AG10803 (cell line): Measurements from ENCODE around the gene ZNF837.

Experiments
- DNase-seq: peaks from one replicate; pipeline ENCODE4 v3.0.0; 2010; ENCODE audit warnings: low read depth
- H3K4me3 ChIP-seq: 2 replicates; pipeline ENCODE4 v1.5.1; 2011; ENCODE audit warnings: mild to moderate bottlenecking, low read length, control low read depth
- TF ChIP-seq, protein P1 (sequence below): conservative IDR thresholded peaks from 2 replicates; pipeline ENCODE4 v1.5.1; 2011; ENCODE audit warnings: mild to moderate bottlenecking, low read length, control low read depth, inconsistent platforms

Gene ZNF837

DNA sequence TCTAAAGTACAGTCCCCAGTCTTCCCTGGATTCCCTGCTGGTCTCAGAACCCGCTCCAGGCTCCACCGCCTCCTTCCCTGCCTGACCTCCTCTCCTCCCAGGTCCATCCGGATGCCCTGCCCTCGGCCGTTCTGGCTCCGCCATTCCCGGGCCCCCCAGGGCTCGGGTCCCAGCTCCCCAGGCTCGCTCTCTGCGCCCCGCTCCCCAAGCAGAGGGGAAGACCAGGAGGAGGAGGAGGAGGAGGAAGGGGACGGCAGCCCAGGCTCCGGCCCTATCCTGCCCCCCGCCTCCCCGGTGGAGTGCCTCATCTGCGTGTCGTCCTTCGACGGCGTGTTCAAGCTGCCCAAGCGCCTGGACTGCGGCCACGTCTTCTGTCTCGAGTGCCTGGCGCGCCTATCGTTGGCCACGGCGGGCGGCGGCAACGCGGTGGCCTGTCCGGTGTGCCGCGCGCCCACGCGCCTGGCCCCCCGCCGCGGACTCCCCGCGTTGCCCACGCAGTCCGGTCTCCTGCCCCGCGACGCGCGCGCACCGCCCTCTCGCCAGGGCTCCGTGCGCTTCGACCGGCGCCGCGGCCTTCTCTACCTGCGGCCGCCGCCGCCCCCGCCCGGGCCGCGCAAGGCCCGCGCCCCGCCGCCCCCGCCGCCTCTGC, 15.3 kb upstream of the ZNF837 start:
- H3K4me3 ChIP-seq, result no peak overlapping the region
- TF ChIP-seq, protein P1, sequence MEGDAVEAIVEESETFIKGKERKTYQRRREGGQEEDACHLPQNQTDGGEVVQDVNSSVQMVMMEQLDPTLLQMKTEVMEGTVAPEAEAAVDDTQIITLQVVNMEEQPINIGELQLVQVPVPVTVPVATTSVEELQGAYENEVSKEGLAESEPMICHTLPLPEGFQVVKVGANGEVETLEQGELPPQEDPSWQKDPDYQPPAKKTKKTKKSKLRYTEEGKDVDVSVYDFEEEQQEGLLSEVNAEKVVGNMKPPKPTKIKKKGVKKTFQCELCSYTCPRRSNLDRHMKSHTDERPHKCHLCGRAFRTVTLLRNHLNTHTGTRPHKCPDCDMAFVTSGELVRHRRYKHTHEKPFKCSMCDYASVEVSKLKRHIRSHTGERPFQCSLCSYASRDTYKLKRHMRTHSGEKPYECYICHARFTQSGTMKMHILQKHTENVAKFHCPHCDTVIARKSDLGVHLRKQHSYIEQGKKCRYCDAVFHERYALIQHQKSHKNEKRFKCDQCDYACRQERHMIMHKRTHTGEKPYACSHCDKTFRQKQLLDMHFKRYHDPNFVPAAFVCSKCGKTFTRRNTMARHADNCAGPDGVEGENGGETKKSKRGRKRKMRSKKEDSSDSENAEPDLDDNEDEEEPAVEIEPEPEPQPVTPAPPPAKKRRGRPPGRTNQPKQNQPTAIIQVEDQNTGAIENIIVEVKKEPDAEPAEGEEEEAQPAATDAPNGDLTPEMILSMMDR, result no peak
- no peak for DNase-seq

DNA sequence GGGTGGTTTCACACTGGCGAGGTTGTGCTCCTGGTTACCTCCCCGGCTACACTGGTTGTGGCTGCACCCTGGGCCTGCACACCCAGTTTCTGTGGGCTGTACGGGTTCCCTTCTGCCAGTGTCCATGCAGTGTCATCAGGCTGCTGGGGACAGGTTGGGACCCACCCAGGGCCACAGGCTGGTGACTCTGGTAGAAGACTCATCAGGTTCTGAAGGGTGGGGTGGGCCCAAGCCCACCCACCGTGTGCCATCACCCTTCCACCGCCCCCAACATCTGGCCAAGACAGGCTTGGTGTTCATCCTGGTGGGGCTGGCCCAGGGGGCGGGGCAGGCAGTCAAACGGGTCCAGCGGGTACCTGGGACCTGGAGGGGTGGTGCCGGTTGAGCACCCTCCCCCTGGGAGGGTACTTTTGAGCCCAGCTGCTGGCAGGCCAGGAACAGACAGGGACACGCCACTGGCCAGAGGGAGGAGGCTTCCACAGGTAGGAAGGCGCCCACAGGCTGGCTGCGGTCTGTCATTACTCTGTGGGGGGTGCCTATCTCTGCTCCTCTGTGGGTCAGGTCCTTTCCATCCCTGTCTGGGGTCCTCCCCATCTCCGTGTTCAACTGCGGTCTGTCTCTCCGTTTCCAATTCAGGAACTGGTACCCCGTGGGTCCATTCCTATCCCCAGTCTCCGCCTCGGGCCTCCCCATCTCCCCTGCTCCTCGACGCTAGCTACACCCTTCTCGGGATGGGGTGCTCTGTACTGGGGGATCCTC, 14.6 kb upstream of the ZNF837 start, which contains the start of gene RNF225:
Gene RNF225 (plus strand): TSS at position 437 of the 759 bp plus-strand sequence. CDS start 434 bp downstream, outside the sequence.
- H3K4me3 ChIP-seq, result no peak within 1 kb of the TSS
- no peak for DNase-seq
- TF ChIP-seq, protein P1, result no peak

DNA sequence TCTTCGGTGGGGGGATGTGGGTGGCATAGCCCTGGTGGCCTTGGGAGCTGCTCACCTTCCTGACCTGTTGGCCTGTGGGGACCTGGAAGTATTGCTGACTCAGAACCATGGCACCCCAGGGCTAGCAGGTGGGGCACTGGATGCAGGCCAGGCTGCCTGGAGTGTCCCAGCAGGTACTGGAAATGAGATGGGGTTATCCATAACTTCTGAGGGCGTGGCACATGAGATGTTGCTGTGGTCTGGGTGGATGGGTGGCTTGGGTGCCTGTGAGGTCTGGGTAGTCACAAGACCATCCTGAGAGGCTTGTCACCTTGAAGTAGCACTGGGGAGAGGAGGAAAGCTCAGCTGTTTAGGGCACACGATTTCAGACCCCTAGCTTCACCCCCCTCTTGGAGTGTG, 14.0 kb upstream of the ZNF837 start:
- H3K4me3 ChIP-seq, result no peak overlapping the region
- TF ChIP-seq, protein P1, result no peak
- no peak for DNase-seq

DNA sequence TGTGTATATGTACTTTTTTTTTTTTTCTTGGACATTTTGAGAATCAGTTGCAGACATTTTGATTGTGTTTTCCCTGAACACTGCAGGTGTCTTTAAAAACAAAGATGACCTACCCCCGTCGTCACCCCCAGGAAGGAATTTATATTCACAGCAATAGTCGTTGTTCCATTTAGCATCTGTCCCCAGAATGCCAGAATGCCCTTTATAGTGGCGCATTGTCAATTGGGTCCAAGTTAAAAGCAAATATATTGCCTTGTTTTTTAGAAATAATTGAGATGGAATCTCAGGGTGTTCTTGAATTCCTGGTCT, 12.8 kb upstream of the ZNF837 start:
- H3K4me3 ChIP-seq, result no peak overlapping the region
- TF ChIP-seq, protein P1, result no peak
- DNase-seq, result no peak

DNA sequence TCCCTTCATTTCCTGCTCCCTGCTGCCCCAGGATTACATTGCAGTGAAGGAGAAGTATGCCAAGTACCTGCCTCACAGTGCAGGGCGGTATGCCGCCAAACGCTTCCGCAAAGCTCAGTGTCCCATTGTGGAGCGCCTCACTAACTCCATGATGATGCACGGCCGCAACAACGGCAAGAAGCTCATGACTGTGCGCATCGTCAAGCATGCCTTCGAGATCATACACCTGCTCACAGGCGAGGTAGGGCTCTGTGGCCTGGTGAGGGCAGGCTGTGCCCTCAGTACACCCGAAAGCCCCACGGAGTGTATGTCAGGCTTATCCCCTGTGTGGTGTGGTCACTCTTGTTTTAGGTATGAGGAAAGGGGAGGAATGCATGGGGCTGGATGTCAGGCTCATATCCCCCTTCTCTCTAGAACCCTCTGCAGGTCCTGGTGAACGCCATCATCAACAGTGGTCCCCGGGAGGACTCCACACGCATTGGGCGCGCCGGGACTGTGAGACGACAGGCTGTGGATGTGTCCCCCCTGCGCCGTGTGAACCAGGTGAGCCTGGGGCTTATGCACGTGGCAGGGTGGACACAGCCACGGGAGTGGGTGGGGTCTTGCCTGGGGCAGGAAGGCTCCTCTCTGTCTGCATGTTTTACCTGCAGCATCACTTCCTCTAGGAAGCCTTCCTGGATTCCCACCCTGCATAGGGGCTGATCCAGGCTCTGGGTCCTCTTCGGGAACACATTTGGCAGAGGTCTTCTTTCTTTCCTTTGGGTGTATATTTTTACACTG, 12.3 kb upstream of the ZNF837 start:
- TF ChIP-seq, protein P1, result no peak
- no peak for DNase-seq
- H3K4me3 ChIP-seq, result no peak overlapping the region

DNA sequence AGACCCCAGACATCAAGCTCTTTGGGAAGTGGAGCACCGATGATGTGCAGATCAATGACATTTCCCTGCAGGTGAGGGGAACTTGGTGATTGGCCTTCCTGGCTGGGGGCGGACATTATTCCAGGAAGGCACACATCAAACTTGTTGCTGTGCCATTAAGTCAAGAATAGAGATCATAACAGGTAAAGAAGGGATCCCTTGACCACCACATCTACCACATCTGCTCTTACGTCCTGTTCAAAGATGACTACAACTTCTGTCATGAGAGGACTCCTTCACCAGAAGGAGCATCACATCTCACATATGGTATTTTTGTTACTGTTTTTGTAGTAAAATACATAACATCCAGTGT, 7.3 kb upstream of the ZNF837 start:
- no peak for DNase-seq
- peak overlapping the region; percentile 94 for H3K4me3 ChIP-seq
- TF ChIP-seq, protein P1, result no peak
